Trophoblast cell (in vitro differentiated cells and primary cell): ENCODE measurements around the gene HDAC9.

Source experiments
- DNase-seq, 2 donors: peaks; one replicate each; pipeline ENCODE4 v3.0.0-alpha.2; 2016
- H2AFZ ChIP-seq: 2 replicates; pipeline ENCODE4 v1.6.1; 2013; ENCODE audit warnings: low read length, moderate library complexity, mild to moderate bottlenecking; ENCODE audit not compliant: insufficient read depth, poor library complexity
- H2AK5ac ChIP-seq: 2 replicates; pipeline ENCODE4 v1.6.1; 2013; ENCODE audit warnings: mild to moderate bottlenecking, low read length
- H2BK120ac ChIP-seq: 2 replicates; pipeline ENCODE4 v1.6.1; 2013; ENCODE audit warnings: low read length, mild to moderate bottlenecking, moderate library complexity; ENCODE audit not compliant: insufficient read depth, poor library complexity
- H2BK12ac ChIP-seq: 2 replicates; pipeline ENCODE4 v1.6.1; 2013; ENCODE audit warnings: mild to moderate bottlenecking, low read length, moderate library complexity
- H2BK5ac ChIP-seq: 2 replicates; pipeline ENCODE4 v1.6.1; 2013; ENCODE audit warnings: low read length, low read depth, moderate library complexity, mild to moderate bottlenecking; ENCODE audit not compliant: poor library complexity
- H3K14ac ChIP-seq: 2 replicates; pipeline ENCODE4 v1.6.1; 2013; ENCODE audit warnings: mild to moderate bottlenecking, low read length
- H3K18ac ChIP-seq: 2 replicates; pipeline ENCODE4 v1.6.1; 2013; ENCODE audit warnings: mild to moderate bottlenecking, low read length
- H3K23ac ChIP-seq: 2 replicates; pipeline ENCODE4 v1.6.1; 2013; ENCODE audit warnings: low read length
- H3K27ac ChIP-seq: 2 replicates; pipeline ENCODE4 v1.5.1; 2013; ENCODE audit warnings: low read depth, mild to moderate bottlenecking, inconsistent platforms, low read length, moderate library complexity
- H3K27me3 ChIP-seq: 2 replicates; pipeline ENCODE4 v1.6.1; 2013; ENCODE audit warnings: inconsistent platforms, mild to moderate bottlenecking, low read length, moderate library complexity; ENCODE audit not compliant: insufficient read depth
- H3K36me3 ChIP-seq, 2 experiments: 1 replicate in 1 of 2; 2 replicates in 1 of 2; pipeline ENCODE4 v1.6.1; 2013; ENCODE audit warnings: low read length in 2 of 2, mild to moderate bottlenecking in 2 of 2, moderate library complexity in 1 of 2; ENCODE audit not compliant: insufficient read depth in 2 of 2, control insufficient read depth in 1 of 2
- H3K4ac ChIP-seq: 2 replicates; pipeline ENCODE4 v1.6.1; 2013; ENCODE audit warnings: low read depth, mild to moderate bottlenecking, low read length, moderate library complexity
- H3K4me1 ChIP-seq, 2 experiments: 1 replicate in 1 of 2; 2 replicates in 1 of 2; pipeline ENCODE4 v1.6.1; 2013; ENCODE audit warnings: low read length in 2 of 2, mild to moderate bottlenecking in 2 of 2, moderate library complexity in 1 of 2; ENCODE audit not compliant: insufficient read depth in 2 of 2, control insufficient read depth in 1 of 2
- H3K4me2 ChIP-seq: 2 replicates; pipeline ENCODE4 v1.6.1; 2013; ENCODE audit warnings: inconsistent platforms, mild to moderate bottlenecking, low read length, moderate library complexity
- H3K4me3 ChIP-seq: 2 replicates; pipeline ENCODE4 v1.5.1; 2013; ENCODE audit warnings: mild to moderate bottlenecking, low read depth, low read length, inconsistent platforms
- H3K79me1 ChIP-seq: one replicate; pipeline ENCODE4 v1.6.1; 2013; ENCODE audit warnings: low read length
- H3K79me2 ChIP-seq: 2 replicates; pipeline ENCODE4 v1.6.1; 2013; ENCODE audit warnings: low read length, mild to moderate bottlenecking; ENCODE audit not compliant: control insufficient read depth, insufficient read depth, poor library complexity
- H3K9ac ChIP-seq: 2 replicates; pipeline ENCODE4 v1.6.1; 2013; ENCODE audit warnings: mild to moderate bottlenecking, low read length
- H3K9me3 ChIP-seq: 2 replicates; pipeline ENCODE4 v1.6.1; 2013; ENCODE audit warnings: low read depth, mild to moderate bottlenecking, control low read depth, inconsistent platforms, low read length; ENCODE audit not compliant: insufficient read depth
- H4K12ac ChIP-seq: 2 replicates; pipeline ENCODE4 v1.6.1; 2013; ENCODE audit warnings: low read depth, mild to moderate bottlenecking, low read length, moderate library complexity
- H4K8ac ChIP-seq: 2 replicates; pipeline ENCODE4 v1.6.1; 2013; ENCODE audit warnings: low read depth, mild to moderate bottlenecking, low read length, moderate library complexity
- H4K91ac ChIP-seq: one replicate; pipeline ENCODE4 v1.6.1; 2013; ENCODE audit warnings: low read depth, mild to moderate bottlenecking, low read length, moderate library complexity
- WGBS: extraction: QIAGEN DNeasy Blood & Tissue Kit; methylation state at CpG from one replicate; pipeline ENCODE4 v1.1.7; 2013; ENCODE audit warnings: missing lambda C conversion rate; ENCODE audit not compliant: insufficient read length, insufficient coverage; ENCODE audit errors: extremely low coverage; 5-methylcytosine and 5-hydroxymethylcytosine counted together

HDAC9 gene

GRCh38 chr7:18541181-18541870 lies 45.8 kb downstream of the HDAC9 start:
- Histone ChIP-seq H2AFZ (no peak overlapping the region), H3K23ac (no peak overlapping the region), H4K12ac (no peak overlapping the region), H3K4ac (no peak overlapping the region), H2AK5ac (no peak overlapping the region), H3K14ac (no peak overlapping the region), H3K9me3 (no peaks in the 10 kb centered on the region), H2BK120ac (no peak overlapping the region), H3K27me3 (no peaks in the 10 kb centered on the region), H3K27ac (no peak overlapping the region), H3K79me2 (no peaks in the 10 kb centered on the region), H3K9ac (no peak overlapping the region), H3K4me1 (no peaks in the 10 kb centered on the region), H2BK12ac (no peak overlapping the region), H4K8ac (no peak overlapping the region), H3K36me3 (no peaks in the 10 kb centered on the region), H3K79me1 (no peaks in the 10 kb centered on the region), H3K4me2 (no peak overlapping the region), H3K18ac (no peak overlapping the region), H2BK5ac (no peak overlapping the region), H3K4me3 (no peak overlapping the region), H4K91ac (no peak overlapping the region)
- DNase-seq, result no peak
- whole genome bisulfite sequencing, result no CpG with 5 or more reads among the region's 4 CpGs

DNA sequence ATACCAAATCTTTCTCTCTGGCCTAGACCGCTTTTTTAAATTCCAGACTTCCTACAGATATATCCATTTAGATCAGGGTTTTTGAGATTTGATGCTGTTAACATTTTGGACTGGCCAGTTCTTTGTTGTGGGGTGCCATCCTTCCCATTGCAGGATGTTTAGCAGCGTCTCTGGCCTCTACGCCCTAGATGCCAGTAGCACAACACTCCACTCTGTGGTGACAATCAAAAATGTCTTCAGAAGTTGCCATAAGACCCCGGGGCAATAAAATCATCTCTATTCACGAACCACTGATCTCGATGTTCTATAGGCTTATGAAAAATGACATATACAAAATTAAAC lies 46.3 kb downstream of the HDAC9 start:
- no peak overlapping the region for H3K23ac ChIP-seq
- H3K4me3 ChIP-seq, result no peak overlapping the region
- H4K91ac ChIP-seq, result no peak overlapping the region
- H3K14ac ChIP-seq, result no peak overlapping the region
- H3K18ac ChIP-seq, result no peak overlapping the region
- H3K79me2 ChIP-seq, result no peaks in the 10 kb centered on the region
- H3K4ac ChIP-seq, result no peak overlapping the region
- no peak for DNase-seq
- no peaks in the 10 kb centered on the region for H3K4me1 ChIP-seq
- no peak overlapping the region for H4K12ac ChIP-seq
- H3K9ac ChIP-seq, result no peak overlapping the region
- no peak overlapping the region for H3K4me2 ChIP-seq
- no peak overlapping the region for H4K8ac ChIP-seq
- H2AFZ ChIP-seq, result no peak overlapping the region
- no peak overlapping the region for H2AK5ac ChIP-seq
- no peaks in the 10 kb centered on the region for H3K79me1 ChIP-seq
- no peaks in the 10 kb centered on the region for H3K27me3 ChIP-seq
- no peak overlapping the region for H2BK12ac ChIP-seq
- H2BK5ac ChIP-seq, result no peak overlapping the region
- H2BK120ac ChIP-seq, result no peak overlapping the region
- H3K27ac ChIP-seq, result no peak overlapping the region
- no peaks in the 10 kb centered on the region for H3K36me3 ChIP-seq
- no CpG with 5 or more reads among the region's 6 CpGs for WGBS
- no peaks in the 10 kb centered on the region for H3K9me3 ChIP-seq

DNA sequence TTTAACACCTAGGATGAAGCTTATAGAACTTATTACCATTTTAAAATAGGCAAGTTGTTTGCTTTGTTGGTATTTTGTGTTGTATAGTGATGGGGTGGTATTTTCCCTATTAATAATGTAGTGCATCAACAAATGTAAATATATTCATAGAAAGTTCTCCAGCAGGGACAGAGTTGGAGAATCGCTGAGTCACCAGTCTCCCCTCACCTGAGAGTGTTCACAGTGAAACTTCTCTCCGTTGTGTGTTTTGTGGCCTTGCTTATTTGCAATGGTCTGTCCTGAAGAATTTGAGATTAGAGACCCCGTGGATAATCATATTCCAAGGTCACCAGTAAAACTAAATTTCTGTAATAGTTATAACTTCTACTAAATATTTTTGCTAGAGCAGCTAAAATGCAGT lies 51.0 kb downstream of the HDAC9 start:
- Histone ChIP-seq H3K27me3 (no peaks in the 10 kb centered on the region), H2AK5ac (no peak overlapping the region), H3K36me3 (no peaks in the 10 kb centered on the region), H2AFZ (no peak overlapping the region), H4K91ac (no peak overlapping the region), H3K14ac (no peak overlapping the region), H2BK120ac (no peak overlapping the region), H2BK5ac (no peak overlapping the region), H3K79me1 (no peaks in the 10 kb centered on the region), H3K4me3 (no peak overlapping the region), H3K9ac (no peak overlapping the region), H3K4me1 (no peaks in the 10 kb centered on the region), H3K4ac (no peak overlapping the region), H4K8ac (no peak overlapping the region), H3K27ac (no peak overlapping the region), H3K79me2 (no peaks in the 10 kb centered on the region), H3K18ac (no peak overlapping the region), H3K23ac (no peak overlapping the region), H3K4me2 (no peak overlapping the region), H3K9me3 (no peaks in the 10 kb centered on the region), H2BK12ac (no peak overlapping the region), H4K12ac (no peak overlapping the region)
- DNase-seq, result no peak
- no CpG with 5 or more reads among the region's 3 CpGs for WGBS

DNA sequence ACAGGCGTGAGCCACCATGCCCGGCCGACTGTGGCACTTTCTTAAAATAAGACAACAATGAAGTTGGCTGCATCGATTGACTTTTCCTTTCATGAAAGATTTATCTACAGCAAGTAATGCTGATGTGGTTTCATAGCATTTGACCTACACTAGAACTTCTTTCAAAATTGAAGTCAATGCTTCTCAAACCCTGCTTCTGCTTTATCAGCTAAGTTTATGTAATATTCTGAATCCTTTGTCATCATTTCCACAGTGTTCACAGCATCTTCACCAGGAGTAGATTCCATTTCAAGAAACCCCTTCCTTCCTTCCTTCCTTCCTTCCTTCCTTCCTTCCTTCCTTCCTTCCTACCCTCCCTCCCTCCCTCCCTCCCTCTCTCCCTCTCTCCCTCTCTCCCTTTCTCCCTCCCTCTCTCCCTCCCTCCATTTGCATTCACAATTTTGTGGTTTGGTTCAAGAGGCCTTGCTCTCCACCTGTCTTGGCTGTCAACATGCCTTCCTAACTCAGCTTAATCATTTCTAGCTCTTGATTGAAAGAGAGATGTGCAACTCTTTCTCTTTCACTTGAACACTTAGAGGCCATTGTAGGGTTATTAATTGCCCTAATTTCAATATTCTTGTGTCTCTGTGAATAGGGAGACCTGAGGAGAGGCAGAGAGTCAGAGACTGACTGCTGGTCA lies 52.1 kb downstream of the HDAC9 start:
- Histone ChIP-seq H4K91ac (no peak overlapping the region), H2AFZ (no peak overlapping the region), H4K12ac (no peak overlapping the region), H4K8ac (no peak overlapping the region), H2BK5ac (no peak overlapping the region), H3K79me1 (no peaks in the 10 kb centered on the region), H3K4ac (no peak overlapping the region), H3K9ac (no peak overlapping the region), H2BK12ac (no peak overlapping the region), H3K23ac (no peak overlapping the region), H3K18ac (no peak overlapping the region), H3K27me3 (no peaks in the 10 kb centered on the region), H3K79me2 (no peaks in the 10 kb centered on the region), H3K27ac (no peak overlapping the region), H3K36me3 (no peaks in the 10 kb centered on the region), H3K4me2 (no peak overlapping the region), H3K9me3 (no peaks in the 10 kb centered on the region), H2AK5ac (no peak overlapping the region), H3K4me3 (no peak overlapping the region), H3K4me1 (no peaks in the 10 kb centered on the region), H3K14ac (no peak overlapping the region), H2BK120ac (no peak overlapping the region)
- no CpG with 5 or more reads among the region's 4 CpGs for WGBS
- DNase-seq, result no peak
